HFFc6 (cell line): ENCODE measurements around the gene FAM227A. TPM values are rescaled to one million over a fixed set of nuclear protein-coding genes. Genes with fewer than 3 reads are reported as not detected.

ENCODE experiments used
- DNase-seq: peaks from one replicate; pipeline ENCODE4 v3.0.0-alpha.2; 2018
- H3K27ac Mint-ChIP-seq: 2 replicates; pipeline ENCODE4 v1.8.0; 2020; ENCODE audit warnings: mild to moderate bottlenecking, mixed read lengths
- H3K27me3 Mint-ChIP-seq: 2 replicates; pipeline ENCODE4 v1.8.0; 2021; ENCODE audit warnings: mild to moderate bottlenecking, moderate library complexity, mixed read lengths; ENCODE audit not compliant: insufficient read depth
- H3K36me3 Mint-ChIP-seq: 2 replicates; pipeline ENCODE4 v1.8.0; 2021; ENCODE audit warnings: low read depth, mixed read lengths
- H3K4me1 Mint-ChIP-seq: 2 replicates; pipeline ENCODE4 v1.8.0; 2020; ENCODE audit warnings: low read depth, mixed read lengths
- H3K4me3 Mint-ChIP-seq: 2 replicates; pipeline ENCODE4 v1.8.0; 2020; ENCODE audit warnings: mild to moderate bottlenecking, moderate library complexity, mixed read lengths
- H3K9me3 Mint-ChIP-seq: 2 replicates; pipeline ENCODE4 v1.8.0; 2020; ENCODE audit warnings: mild to moderate bottlenecking, mixed read lengths
- CTCF ChIP-seq: fragments of 200-600 bp; sonication (generic); IDR thresholded peaks from 2 replicates; pipeline ENCODE4 v1.5.0; 2021; ENCODE audit warnings: antibody characterized with exemption, mild to moderate bottlenecking
- total RNA-seq, 6 experiments: library from RNA; stranded (reverse); fragmentation: NEBNext Ultra II Directional; extraction: Animal tissue kit (Norgen Biotek cat#: 25700); gene quantifications; 2 replicates in 1 of 6; 3 replicates in 5 of 6; pipeline ENCODE4 v1.2.3, GENCODE V29; 2021

Gene FAM227A
- total RNA-seq, 6 experiments from 2014 or later, result 0.41 to 0.88 (median 0.80) TPM

DNA sequence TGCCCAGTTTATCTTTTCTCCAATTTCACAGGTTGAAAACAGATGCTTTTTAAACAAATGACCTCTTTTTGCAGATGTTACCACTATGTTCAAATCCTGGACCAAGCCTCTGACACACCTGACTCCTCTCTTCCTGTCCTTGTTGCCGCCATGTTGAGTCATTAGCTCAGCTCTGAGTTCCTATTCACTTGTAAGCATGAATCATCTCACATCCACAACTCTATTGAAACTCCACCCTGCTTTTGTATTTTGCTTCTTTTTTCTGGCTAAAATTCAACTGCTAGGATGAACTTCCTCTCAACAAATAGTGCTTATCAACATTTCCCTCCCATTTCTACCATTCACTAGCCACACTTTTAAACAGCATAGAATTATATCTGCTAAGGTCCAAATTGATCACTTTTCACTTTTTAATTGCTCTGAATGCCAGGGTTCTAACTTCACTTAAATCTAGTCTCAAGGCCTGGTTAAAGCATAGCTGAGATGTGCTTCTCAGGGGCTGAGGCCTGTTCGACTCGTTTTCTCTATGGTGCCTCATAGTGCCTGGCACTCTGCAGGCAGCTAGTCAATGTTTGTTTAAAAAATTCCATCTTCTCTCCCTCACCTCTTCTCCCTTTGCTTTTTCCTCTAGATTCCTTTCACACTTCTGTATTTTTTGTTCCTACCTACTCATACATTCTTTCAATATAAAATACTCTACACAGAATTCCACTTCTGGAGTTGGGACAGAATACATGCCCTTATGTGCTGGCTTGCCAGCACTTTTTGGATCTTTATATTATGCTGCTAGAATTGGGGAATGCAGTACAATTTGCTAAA is 40.6 kb upstream of the FAM227A start:
- peak overlapping the region; percentile 79 for H3K27ac Mint-ChIP-seq
- peak overlapping the region; percentile 95 for H3K4me3 Mint-ChIP-seq
- peaks cover 53% of the 10 kb centered on the region for H3K36me3 Mint-ChIP-seq
- peak; percentile 79 for DNase-seq
- TF ChIP-seq CTCF, result no peak
- peaks cover 6% of the 10 kb centered on the region for H3K27me3 Mint-ChIP-seq
- H3K4me1 Mint-ChIP-seq, result peaks cover 57% of the 10 kb centered on the region
- H3K9me3 Mint-ChIP-seq, result no peaks in the 10 kb centered on the region

- H3K9me3 Mint-ChIP-seq, result no peaks in the 10 kb centered on the region
- H3K4me3 Mint-ChIP-seq, result no peak overlapping the region; the same call in 1 of the 2 replicates
- H3K4me1 Mint-ChIP-seq, result peaks cover 51% of the 10 kb centered on the region
- H3K27ac Mint-ChIP-seq, result peak overlapping the region; percentile 54
- no peaks in the 10 kb centered on the region; the same call in 1 of the 2 replicates for H3K27me3 Mint-ChIP-seq
- no peak for DNase-seq
- TF ChIP-seq CTCF, result no peak
- H3K36me3 Mint-ChIP-seq, result peaks cover 57% of the 10 kb centered on the region
Observed at GRCh38 chr22:38694940-38695339, 38.7 kb upstream of the FAM227A start.

DNA sequence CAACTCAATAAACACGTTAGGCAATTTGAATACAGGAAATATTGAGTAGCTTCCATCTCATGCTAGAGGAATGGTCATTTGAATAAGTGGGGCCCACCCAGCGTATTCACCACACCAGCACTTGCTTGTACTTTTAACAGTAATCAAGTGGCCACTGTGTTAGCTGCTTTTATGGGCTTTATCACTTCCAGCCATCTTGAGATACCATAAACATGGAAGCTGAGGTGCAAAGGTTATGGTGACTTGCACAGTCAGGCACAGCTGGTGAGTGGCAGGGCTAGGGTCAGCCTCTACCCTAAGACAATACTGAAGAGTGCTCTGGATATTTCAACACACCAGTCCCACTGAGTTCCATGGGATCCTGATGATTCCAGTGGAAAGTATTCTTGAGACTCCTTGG is 37.9 kb upstream of the FAM227A start:
- H3K9me3 Mint-ChIP-seq, result no peaks in the 10 kb centered on the region
- H3K4me1 Mint-ChIP-seq, result peaks cover 43% of the 10 kb centered on the region
- no peak for DNase-seq
- TF ChIP-seq CTCF, result no peak
- no peak overlapping the region for H3K27ac Mint-ChIP-seq
- no peak overlapping the region for H3K4me3 Mint-ChIP-seq
- peaks cover 50% of the 10 kb centered on the region for H3K36me3 Mint-ChIP-seq
- H3K27me3 Mint-ChIP-seq, result no peaks in the 10 kb centered on the region; the same call in 1 of the 2 replicates

- H3K27ac Mint-ChIP-seq, result no peak overlapping the region
- H3K27me3 Mint-ChIP-seq, result no peaks in the 10 kb centered on the region; the same call in 1 of the 2 replicates
- H3K36me3 Mint-ChIP-seq, result peaks cover 36% of the 10 kb centered on the region
- TF ChIP-seq CTCF, result no peak
- peaks cover 6% of the 10 kb centered on the region for H3K4me1 Mint-ChIP-seq
- DNase-seq, result no peak
- H3K4me3 Mint-ChIP-seq, result no peak overlapping the region
- H3K9me3 Mint-ChIP-seq, result no peaks in the 10 kb centered on the region
Observed at GRCh38 chr22:38689651-38690050, 33.5 kb upstream of the FAM227A start.

GRCh38 chr22:38685761-38686160 is 29.6 kb upstream of the FAM227A start:
- no peak overlapping the region for H3K27ac Mint-ChIP-seq
- peaks cover 22% of the 10 kb centered on the region for H3K4me1 Mint-ChIP-seq
- DNase-seq, result no peak
- H3K36me3 Mint-ChIP-seq, result peaks cover 37% of the 10 kb centered on the region
- H3K27me3 Mint-ChIP-seq, result peaks cover 1% of the 10 kb centered on the region; the same call in 1 of the 2 replicates
- H3K4me3 Mint-ChIP-seq, result no peak overlapping the region
- TF ChIP-seq CTCF, result no peak
- H3K9me3 Mint-ChIP-seq, result no peaks in the 10 kb centered on the region
